ENCODE data around the gene ZNF90.

- TF ChIP-seq TAF1 (IDR thresholded peaks at IDR 0.05; ENCODE audit: low read depth), result no peak
- TF ChIP-seq TCF12 (IDR thresholded peaks at IDR 0.05; ENCODE audit: low read depth), result no peak
- TF ChIP-seq EGR1 (IDR thresholded peaks at IDR 0.05), result no peak
- no peak for TF ChIP-seq EP300 (IDR thresholded peaks at IDR 0.05; ENCODE audit: borderline replicate concordance)
- TF ChIP-seq REST (IDR thresholded peaks at IDR 0.05; ENCODE audit: low read depth), result no peak
- no peak for TF ChIP-seq CEBPB (IDR thresholded peaks at IDR 0.05)
- TF ChIP-seq NFIC (IDR thresholded peaks at IDR 0.05), result no peak
Measured at GRCh38 chr19:20039203-20039723, 38.5 kb upstream of the ZNF90 start, which contains the start of gene ZNF682.
